HEK293 (cell line): ENCODE results near the gene STX2.

Source experiments
- CTCF ChIA-PET: fragments of 350-600 bp; formaldehyde crosslinking; extraction: SDS; loops from one replicate; lab custom pipeline; 2021; ENCODE audit warnings: antibody characterized with exemption; lab: Yijun Ruan, JAX
- POLR2A ChIA-PET: fragments of 300-600 bp; formaldehyde crosslinking; extraction: SDS; loops from one replicate; lab custom pipeline; 2020; ENCODE audit warnings: antibody characterized with exemption, inconsistent platforms; lab: Yijun Ruan, JAX
- H3K27ac ChIP-seq: fragments of 200-500 bp; sonication (Bioruptor generic); 2 replicates; pipeline ENCODE4 v1.5.1; 2014; ENCODE audit warnings: low read depth, low read length, control low read depth, inconsistent platforms; ENCODE audit errors: extremely low read depth
- H3K36me3 ChIP-seq, 2 experiments: fragments of 200-500 bp in 1 of 2; sonication (Bioruptor generic) in 1 of 2; 1 replicate in 1 of 2; 2 replicates in 1 of 2; pipeline ENCODE4 v1.5.1; 2014 to 2017; ENCODE audit warnings: inconsistent platforms in 2 of 2, low read length in 2 of 2; ENCODE audit not compliant: control insufficient read depth in 2 of 2, insufficient read depth in 1 of 2
- H3K4me1 ChIP-seq: fragments of 200-500 bp; sonication (Bioruptor generic); 2 replicates; pipeline ENCODE4 v1.5.1; 2014; ENCODE audit warnings: mild to moderate bottlenecking, low read length, inconsistent platforms; ENCODE audit not compliant: control insufficient read depth, insufficient read depth
- H3K4me3 ChIP-seq: 2 replicates; pipeline ENCODE4 v1.5.1; 2011; ENCODE audit warnings: low read depth, mild to moderate bottlenecking, control low read depth, low read length, moderate library complexity
- H3K9me3 ChIP-seq: fragments of 200-500 bp; sonication (Bioruptor generic); 2 replicates; pipeline ENCODE4 v1.5.1; 2014; ENCODE audit warnings: low read depth, low read length, inconsistent platforms; ENCODE audit not compliant: control insufficient read depth, insufficient read depth
- ATF2 ChIP-seq: fragments of 450-650 bp; formaldehyde crosslinking; IDR thresholded peaks from 2 replicates; pipeline ENCODE4 v1.5.1; 2016; ENCODE audit warnings: missing biosample characterization, missing genetic modification characterization, low read depth
- GFI1B ChIP-seq: fragments of 450-650 bp; formaldehyde crosslinking; IDR thresholded peaks from 2 replicates; pipeline ENCODE4 v1.5.1; 2016; ENCODE audit warnings: missing biosample characterization, missing genetic modification characterization
- GLI4 ChIP-seq: fragments of 450-650 bp; formaldehyde crosslinking; IDR thresholded peaks from 2 replicates; pipeline ENCODE4 v1.5.1; 2016; ENCODE audit warnings: missing biosample characterization, missing genetic modification characterization
- HOXA7 ChIP-seq: sonication (generic); formaldehyde crosslinking; IDR thresholded peaks from 2 replicates; pipeline ENCODE4 v1.8.1; 2022; ENCODE audit warnings: missing genetic modification reagents, borderline replicate concordance
- KLF7 ChIP-seq: fragments of 450-650 bp; formaldehyde crosslinking; IDR thresholded peaks from 2 replicates; pipeline ENCODE4 v1.5.1; 2016; ENCODE audit warnings: missing biosample characterization, missing genetic modification characterization, borderline replicate concordance
- OSR2 ChIP-seq: fragments of 450-650 bp; formaldehyde crosslinking; IDR thresholded peaks from 2 replicates; pipeline ENCODE4 v1.5.1; 2016; ENCODE audit warnings: missing biosample characterization, missing genetic modification characterization
- SALL2 ChIP-seq: fragments of 450-650 bp; formaldehyde crosslinking; IDR thresholded peaks from 2 replicates; pipeline ENCODE4 v1.5.0; 2017; ENCODE audit warnings: missing biosample characterization, mild to moderate bottlenecking, missing genetic modification characterization, borderline replicate concordance
- ZFP69B ChIP-seq: fragments of 450-650 bp; formaldehyde crosslinking; IDR thresholded peaks from 2 replicates; pipeline ENCODE4 v1.5.1; 2016; ENCODE audit warnings: missing biosample characterization, missing genetic modification characterization
- ZNF138 ChIP-seq: fragments of 450-650 bp; formaldehyde crosslinking; IDR thresholded peaks from 2 replicates; pipeline ENCODE4 v1.5.1; 2016; ENCODE audit warnings: missing biosample characterization, missing genetic modification characterization, borderline replicate concordance
- ZNF155 ChIP-seq: fragments of 450-650 bp; formaldehyde crosslinking; IDR thresholded peaks from 2 replicates; pipeline ENCODE4 v1.5.1; 2016; ENCODE audit warnings: missing biosample characterization, missing genetic modification characterization
- ZNF214 ChIP-seq: fragments of 450-650 bp; formaldehyde crosslinking; IDR thresholded peaks from 2 replicates; pipeline ENCODE4 v1.5.1; 2017; ENCODE audit warnings: missing biosample characterization, mild to moderate bottlenecking, missing genetic modification characterization, borderline replicate concordance
- ZNF248 ChIP-seq: fragments of 450-650 bp; formaldehyde crosslinking; IDR thresholded peaks from 2 replicates; pipeline ENCODE4 v1.5.1; 2017; ENCODE audit warnings: missing biosample characterization, missing genetic modification characterization
- ZNF404 ChIP-seq: fragments of 450-650 bp; formaldehyde crosslinking; IDR thresholded peaks from 2 replicates; pipeline ENCODE4 v1.5.1; 2017; ENCODE audit warnings: missing biosample characterization, missing genetic modification characterization
- ZNF416 ChIP-seq: fragments of 450-650 bp; formaldehyde crosslinking; IDR thresholded peaks from 2 replicates; pipeline ENCODE4 v1.5.1; 2016; ENCODE audit warnings: missing biosample characterization, missing genetic modification characterization
- ZNF473 ChIP-seq: fragments of 450-650 bp; formaldehyde crosslinking; IDR thresholded peaks from 2 replicates; pipeline ENCODE4 v1.5.1; 2017; ENCODE audit warnings: missing biosample characterization, missing genetic modification characterization
- ZNF48 ChIP-seq: fragments of 450-650 bp; formaldehyde crosslinking; IDR thresholded peaks from 2 replicates; pipeline ENCODE4 v1.5.1; 2016; ENCODE audit warnings: missing biosample characterization, missing genetic modification characterization
- ZNF518A ChIP-seq: fragments of 450-650 bp; formaldehyde crosslinking; conservative IDR thresholded peaks from 2 replicates; pipeline ENCODE4 v1.5.1; 2016; ENCODE audit warnings: low read depth, missing biosample characterization, missing genetic modification characterization
- ZNF548 ChIP-seq: fragments of 450-650 bp; formaldehyde crosslinking; IDR thresholded peaks from 2 replicates; pipeline ENCODE4 v1.5.1; 2016; ENCODE audit warnings: missing biosample characterization, missing genetic modification characterization
- ZNF549 ChIP-seq: fragments of 450-650 bp; IDR thresholded peaks from 2 replicates; pipeline ENCODE4 v1.5.1; 2018; ENCODE audit warnings: missing biosample characterization, missing genetic modification characterization, mild to moderate bottlenecking, inconsistent platforms, moderate library complexity
- ZNF596 ChIP-seq: fragments of 450-650 bp; IDR thresholded peaks from 2 replicates; pipeline ENCODE4 v1.5.0; 2018; ENCODE audit warnings: missing biosample characterization, mild to moderate bottlenecking, missing genetic modification characterization, moderate library complexity
- ZNF610 ChIP-seq: fragments of 450-650 bp; formaldehyde crosslinking; IDR thresholded peaks from 2 replicates; pipeline ENCODE4 v1.5.1; 2016; ENCODE audit warnings: missing biosample characterization, missing genetic modification characterization, borderline replicate concordance
- ZNF654 ChIP-seq: fragments of 450-650 bp; formaldehyde crosslinking; IDR thresholded peaks from 2 replicates; pipeline ENCODE4 v1.5.1; 2016; ENCODE audit warnings: low read depth, missing biosample characterization, missing genetic modification characterization
- ZNF664 ChIP-seq: fragments of 450-650 bp; formaldehyde crosslinking; IDR thresholded peaks from 2 replicates; pipeline ENCODE4 v1.5.1; 2016; ENCODE audit warnings: missing biosample characterization, missing genetic modification characterization
- ZNF776 ChIP-seq: fragments of 450-650 bp; formaldehyde crosslinking; IDR thresholded peaks from 2 replicates; pipeline ENCODE4 v1.5.0; 2017; ENCODE audit warnings: missing biosample characterization, missing genetic modification characterization, borderline replicate concordance
- TF ChIP-seq, protein P1 (sequence below): fragments of 450-650 bp; formaldehyde crosslinking; IDR thresholded peaks from 2 replicates; pipeline ENCODE4 v1.5.1; 2017; ENCODE audit warnings: missing biosample characterization, mild to moderate bottlenecking, missing genetic modification characterization, moderate library complexity
- TF ChIP-seq, protein P2 (sequence below): fragments of 450-650 bp; formaldehyde crosslinking; IDR thresholded peaks from 2 replicates; pipeline ENCODE4 v1.5.1; 2016; ENCODE audit warnings: missing biosample characterization, missing genetic modification characterization

The STX2 gene

DNA sequence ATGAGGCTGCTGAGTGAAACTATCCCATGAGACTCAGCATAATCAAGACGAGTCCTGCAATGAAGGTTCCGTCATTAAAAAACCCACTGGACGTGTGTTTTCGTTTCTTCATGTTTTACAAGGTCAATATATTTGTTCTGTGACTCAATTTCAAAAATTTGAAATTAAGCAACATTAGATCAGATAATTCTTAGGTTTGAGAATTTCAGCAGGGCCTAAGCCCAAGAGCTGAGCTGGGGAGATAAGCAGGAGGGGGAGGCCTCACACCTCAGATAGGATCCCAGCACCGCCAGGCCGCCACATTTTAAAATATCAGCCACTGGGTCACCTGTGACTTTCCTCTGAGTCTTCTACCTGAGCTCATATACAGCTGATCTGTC, 13.3 kb downstream of the STX2 start (continued):
- TF ChIP-seq ZNF214 (tag by site-specific recombination): no peak
- no peak for TF ChIP-seq ATF2
- no peak for TF ChIP-seq ZNF549 (tag by site-specific recombination)
- TF ChIP-seq, protein P1, sequence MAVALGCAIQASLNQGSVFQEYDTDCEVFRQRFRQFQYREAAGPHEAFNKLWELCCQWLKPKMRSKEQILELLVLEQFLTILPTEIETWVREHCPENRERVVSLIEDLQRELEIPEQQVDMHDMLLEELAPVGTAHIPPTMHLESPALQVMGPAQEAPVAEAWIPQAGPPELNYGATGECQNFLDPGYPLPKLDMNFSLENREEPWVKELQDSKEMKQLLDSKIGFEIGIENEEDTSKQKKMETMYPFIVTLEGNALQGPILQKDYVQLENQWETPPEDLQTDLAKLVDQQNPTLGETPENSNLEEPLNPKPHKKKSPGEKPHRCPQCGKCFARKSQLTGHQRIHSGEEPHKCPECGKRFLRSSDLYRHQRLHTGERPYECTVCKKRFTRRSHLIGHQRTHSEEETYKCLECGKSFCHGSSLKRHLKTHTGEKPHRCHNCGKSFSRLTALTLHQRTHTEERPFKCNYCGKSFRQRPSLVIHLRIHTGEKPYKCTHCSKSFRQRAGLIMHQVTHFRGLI (tag by site-specific recombination): no peak
- no peak for TF ChIP-seq ZNF596
- TF ChIP-seq ZNF416 (tag by site-specific recombination): no peak
- TF ChIP-seq GFI1B: no peak
- TF ChIP-seq ZNF48 (tag by site-specific recombination): no peak
- no peak for TF ChIP-seq SALL2 (tag by site-specific recombination)
- no peak for TF ChIP-seq ZNF664 (tag by site-specific recombination)

DNA sequence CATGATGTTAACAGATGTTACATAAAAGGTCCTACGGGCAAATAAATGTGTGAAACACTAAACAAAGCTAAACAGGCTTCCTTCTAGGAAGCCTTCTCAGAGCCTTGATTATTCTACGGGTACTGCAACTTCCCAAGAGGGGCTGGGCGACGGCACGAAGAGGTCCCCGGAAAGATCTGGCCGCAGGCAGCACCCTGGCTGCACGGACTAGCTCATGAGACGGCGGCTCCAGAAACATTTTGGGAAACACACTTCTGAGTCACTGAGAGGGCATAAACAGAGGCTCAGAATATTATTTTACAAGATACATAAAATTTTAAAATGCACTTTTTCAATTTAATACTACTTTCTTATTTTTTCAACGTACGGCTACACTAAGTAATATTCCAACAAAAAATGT, 19.4 kb downstream of the STX2 start:
- Histone ChIP-seq H3K9me3 (no peaks in the 10 kb centered on the region), H3K27ac (no peak overlapping the region), H3K4me1 (0 out of 2 replicates have a peak, but pooled peaks cover 2% of the 10 kb centered on the region), H3K36me3 (peaks cover 0 to 39% of the 10 kb centered on the region in 2 experiments; a peak in 2 of 3 replicates), H3K4me3 (no peak overlapping the region)
- CTCF ChIA-PET: interaction anchor here (0.6 to 1.4 kb wide), 10 partner anchors 12 to 1187 kb away, joined by 3 to 9 read pairs (median 3); no protein-coding TSS in a partner anchor
- POLR2A ChIA-PET: no interaction called here
- no peak for TF ChIP-seq ZNF518A
- TF ChIP-seq ZNF610 (tag by site-specific recombination): no peak
- TF ChIP-seq ZNF248 (tag by site-specific recombination): no peak
- no peak for TF ChIP-seq GLI4
- no peak for TF ChIP-seq GFI1B
- TF ChIP-seq KLF7 (tag by site-specific recombination): no peak
- no peak for TF ChIP-seq ZNF404 (tag by site-specific recombination)
- no peak for TF ChIP-seq HOXA7 (CRISPR knock-in tag)
- no peak for TF ChIP-seq ZNF155 (tag by site-specific recombination)
- no peak for TF ChIP-seq ZNF548 (tag by site-specific recombination)
- no peak for TF ChIP-seq OSR2 (tag by site-specific recombination)
- TF ChIP-seq ZNF654: no peak
- TF ChIP-seq ZNF214 (tag by site-specific recombination): no peak
- no peak for TF ChIP-seq ZNF776 (tag by site-specific recombination)
- TF ChIP-seq, protein P2, sequence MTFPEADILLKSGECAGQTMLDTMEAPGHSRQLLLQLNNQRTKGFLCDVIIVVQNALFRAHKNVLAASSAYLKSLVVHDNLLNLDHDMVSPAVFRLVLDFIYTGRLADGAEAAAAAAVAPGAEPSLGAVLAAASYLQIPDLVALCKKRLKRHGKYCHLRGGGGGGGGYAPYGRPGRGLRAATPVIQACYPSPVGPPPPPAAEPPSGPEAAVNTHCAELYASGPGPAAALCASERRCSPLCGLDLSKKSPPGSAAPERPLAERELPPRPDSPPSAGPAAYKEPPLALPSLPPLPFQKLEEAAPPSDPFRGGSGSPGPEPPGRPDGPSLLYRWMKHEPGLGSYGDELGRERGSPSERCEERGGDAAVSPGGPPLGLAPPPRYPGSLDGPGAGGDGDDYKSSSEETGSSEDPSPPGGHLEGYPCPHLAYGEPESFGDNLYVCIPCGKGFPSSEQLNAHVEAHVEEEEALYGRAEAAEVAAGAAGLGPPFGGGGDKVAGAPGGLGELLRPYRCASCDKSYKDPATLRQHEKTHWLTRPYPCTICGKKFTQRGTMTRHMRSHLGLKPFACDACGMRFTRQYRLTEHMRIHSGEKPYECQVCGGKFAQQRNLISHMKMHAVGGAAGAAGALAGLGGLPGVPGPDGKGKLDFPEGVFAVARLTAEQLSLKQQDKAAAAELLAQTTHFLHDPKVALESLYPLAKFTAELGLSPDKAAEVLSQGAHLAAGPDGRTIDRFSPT: no peak
- TF ChIP-seq ZFP69B (tag by site-specific recombination): no peak
- no peak for TF ChIP-seq ZNF473
- no peak for TF ChIP-seq ZNF138
